ENCODE results near the gene TNFAIP1. TPM values are rescaled to one million over a fixed set of nuclear protein-coding genes. Genes with fewer than 3 reads are reported as not detected.

TNFAIP1 gene
- total RNA-seq, 6 experiments from 2014 or later: 73.8 to 89.7 (median 85.2) TPM

DNA sequence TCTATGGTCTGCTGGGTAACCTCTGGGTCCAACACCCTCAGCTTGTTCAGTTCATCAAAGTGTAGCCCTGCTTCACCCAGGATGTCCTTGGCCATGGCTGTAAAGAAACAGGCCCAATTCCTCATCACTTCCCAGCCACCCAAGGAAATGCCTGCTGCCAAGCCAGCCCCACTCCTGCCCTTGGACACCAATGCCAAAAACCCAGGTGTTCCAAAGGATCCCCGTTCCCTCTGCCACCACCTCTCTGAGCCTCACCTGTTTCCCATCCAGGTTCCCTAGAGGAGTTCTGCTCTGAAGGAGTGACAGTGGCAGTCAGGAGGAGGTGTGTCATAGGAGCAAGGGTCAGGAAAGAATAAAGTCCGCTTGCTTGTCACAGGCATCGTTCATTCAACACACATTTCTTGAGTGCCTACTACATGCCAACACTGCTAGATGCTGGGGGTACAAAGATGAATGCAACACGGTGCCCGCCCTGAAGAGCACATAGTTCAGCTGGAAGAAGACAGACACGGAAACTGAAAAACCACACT lies 3.6 kb upstream of the TNFAIP1 start:
- Mint-ChIP-seq H3K27ac (no peak overlapping the region), H3K36me3 (ENCODE audit: low read depth) (peaks cover 19% of the 10 kb centered on the region), H3K4me1 (ENCODE audit: low read depth) (peaks cover 53% of the 10 kb centered on the region), H3K4me3 (no peak overlapping the region), H3K9me3 (no peaks in the 10 kb centered on the region), H3K27me3 (ENCODE audit: insufficient read depth) (no peaks in the 10 kb centered on the region; the same call in 1 of the 2 replicates)
- TF ChIP-seq, protein P1, sequence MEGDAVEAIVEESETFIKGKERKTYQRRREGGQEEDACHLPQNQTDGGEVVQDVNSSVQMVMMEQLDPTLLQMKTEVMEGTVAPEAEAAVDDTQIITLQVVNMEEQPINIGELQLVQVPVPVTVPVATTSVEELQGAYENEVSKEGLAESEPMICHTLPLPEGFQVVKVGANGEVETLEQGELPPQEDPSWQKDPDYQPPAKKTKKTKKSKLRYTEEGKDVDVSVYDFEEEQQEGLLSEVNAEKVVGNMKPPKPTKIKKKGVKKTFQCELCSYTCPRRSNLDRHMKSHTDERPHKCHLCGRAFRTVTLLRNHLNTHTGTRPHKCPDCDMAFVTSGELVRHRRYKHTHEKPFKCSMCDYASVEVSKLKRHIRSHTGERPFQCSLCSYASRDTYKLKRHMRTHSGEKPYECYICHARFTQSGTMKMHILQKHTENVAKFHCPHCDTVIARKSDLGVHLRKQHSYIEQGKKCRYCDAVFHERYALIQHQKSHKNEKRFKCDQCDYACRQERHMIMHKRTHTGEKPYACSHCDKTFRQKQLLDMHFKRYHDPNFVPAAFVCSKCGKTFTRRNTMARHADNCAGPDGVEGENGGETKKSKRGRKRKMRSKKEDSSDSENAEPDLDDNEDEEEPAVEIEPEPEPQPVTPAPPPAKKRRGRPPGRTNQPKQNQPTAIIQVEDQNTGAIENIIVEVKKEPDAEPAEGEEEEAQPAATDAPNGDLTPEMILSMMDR (IDR thresholded peaks at IDR 0.05): no peak
- DNase-seq: no peak

DNA sequence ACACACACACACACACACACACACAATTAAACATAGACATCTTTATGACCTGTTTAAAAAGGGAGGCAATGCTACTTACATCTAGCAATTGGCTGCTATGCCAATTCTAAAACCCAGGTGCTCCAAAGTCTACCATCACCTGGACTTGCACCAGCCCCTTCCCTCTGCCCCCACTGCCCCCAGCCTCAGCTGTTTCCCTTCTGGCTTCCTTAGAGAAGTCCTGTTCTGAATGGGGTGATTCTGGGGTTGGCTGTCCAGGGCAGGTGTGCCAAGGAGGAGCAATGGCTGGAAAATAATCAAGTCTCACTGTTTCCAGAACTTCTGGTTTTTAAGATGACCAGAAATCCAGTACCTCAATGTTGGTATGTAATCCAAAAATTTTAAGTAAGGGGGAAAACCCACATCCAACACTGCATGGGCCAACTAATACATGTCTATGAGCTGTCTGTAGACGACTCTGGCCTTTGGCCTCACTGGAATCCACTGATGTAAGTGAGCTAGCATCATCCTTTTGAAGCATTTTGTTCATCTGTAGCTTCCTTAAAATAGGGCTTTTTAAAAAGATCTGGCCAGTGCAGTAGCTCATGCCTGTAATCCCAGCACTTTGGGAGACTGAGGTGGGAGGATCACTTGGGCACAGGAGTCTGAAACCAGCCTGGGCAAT lies 2.3 kb upstream of the TNFAIP1 start:
- TF ChIP-seq, protein P1 (IDR thresholded peaks at IDR 0.05): no peak
- no peak for DNase-seq
- peaks cover 2% of the 10 kb centered on the region for H3K27me3 Mint-ChIP-seq (ENCODE audit: insufficient read depth)
- H3K27ac Mint-ChIP-seq: peak overlapping the region; percentile 99; the same call in 1 of the 2 replicates
- peaks cover 23% of the 10 kb centered on the region for H3K36me3 Mint-ChIP-seq (ENCODE audit: low read depth)
- peaks cover 54% of the 10 kb centered on the region for H3K4me1 Mint-ChIP-seq (ENCODE audit: low read depth)
- peak overlapping the region; percentile 98; the same call in 1 of the 2 replicates for H3K4me3 Mint-ChIP-seq
- no peaks in the 10 kb centered on the region for H3K9me3 Mint-ChIP-seq

DNA sequence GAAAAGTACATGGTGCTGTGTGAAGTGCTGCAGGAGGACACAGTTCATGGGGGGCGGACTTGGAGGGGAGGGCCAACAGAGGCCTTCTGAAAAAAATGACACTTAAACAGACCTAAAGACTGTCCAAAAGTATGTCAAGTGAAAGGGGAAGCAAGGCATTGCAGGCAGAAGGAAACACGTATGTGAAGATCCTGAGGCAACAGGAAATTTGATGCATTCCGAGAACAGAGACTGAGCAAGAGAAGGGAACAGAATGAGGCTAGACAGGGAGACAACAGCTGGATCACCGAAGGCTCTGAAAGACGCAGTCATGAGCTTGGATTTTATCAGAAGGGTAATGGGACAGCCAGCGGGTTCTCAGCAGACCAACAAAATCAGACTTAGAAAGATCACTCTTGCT lies 1.4 kb upstream of the TNFAIP1 start:
- Mint-ChIP-seq H3K27me3 (ENCODE audit: insufficient read depth) (peaks cover 2% of the 10 kb centered on the region), H3K4me3 (peak overlapping the region; percentile 98), H3K9me3 (no peaks in the 10 kb centered on the region), H3K27ac (peak overlapping the region; percentile 99), H3K4me1 (ENCODE audit: low read depth) (peaks cover 54% of the 10 kb centered on the region), H3K36me3 (ENCODE audit: low read depth) (peaks cover 20% of the 10 kb centered on the region)
- DNase-seq: no peak
- TF ChIP-seq, protein P1 (IDR thresholded peaks at IDR 0.05): no peak

DNA sequence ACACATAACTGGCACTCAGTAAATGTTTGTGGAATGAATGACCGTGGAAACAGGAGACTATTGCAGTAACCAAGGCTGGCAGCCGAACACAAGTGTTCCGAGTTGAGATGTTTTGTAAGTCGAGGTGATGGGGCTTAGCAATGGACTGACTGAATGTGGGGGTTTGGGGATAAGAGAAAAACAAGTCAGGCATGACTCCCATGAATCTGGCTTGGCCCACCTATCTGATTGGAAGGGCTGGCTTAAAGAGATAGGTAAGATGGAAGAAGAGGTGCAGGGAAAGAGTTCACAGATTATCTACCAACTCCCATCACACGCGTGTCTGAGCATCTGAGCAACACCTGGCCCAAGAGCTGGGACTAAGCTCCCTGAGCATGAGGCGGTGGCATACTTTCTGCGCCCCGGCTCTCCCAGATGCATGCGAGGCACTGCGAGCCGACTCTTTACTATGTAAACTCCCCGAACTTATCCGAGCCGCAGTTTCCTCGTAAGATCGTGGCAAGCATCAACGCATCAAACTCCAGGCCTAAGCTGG lies 828 bp upstream of the TNFAIP1 start:
- peaks cover 26% of the 10 kb centered on the region for H3K36me3 Mint-ChIP-seq (ENCODE audit: low read depth)

DNA sequence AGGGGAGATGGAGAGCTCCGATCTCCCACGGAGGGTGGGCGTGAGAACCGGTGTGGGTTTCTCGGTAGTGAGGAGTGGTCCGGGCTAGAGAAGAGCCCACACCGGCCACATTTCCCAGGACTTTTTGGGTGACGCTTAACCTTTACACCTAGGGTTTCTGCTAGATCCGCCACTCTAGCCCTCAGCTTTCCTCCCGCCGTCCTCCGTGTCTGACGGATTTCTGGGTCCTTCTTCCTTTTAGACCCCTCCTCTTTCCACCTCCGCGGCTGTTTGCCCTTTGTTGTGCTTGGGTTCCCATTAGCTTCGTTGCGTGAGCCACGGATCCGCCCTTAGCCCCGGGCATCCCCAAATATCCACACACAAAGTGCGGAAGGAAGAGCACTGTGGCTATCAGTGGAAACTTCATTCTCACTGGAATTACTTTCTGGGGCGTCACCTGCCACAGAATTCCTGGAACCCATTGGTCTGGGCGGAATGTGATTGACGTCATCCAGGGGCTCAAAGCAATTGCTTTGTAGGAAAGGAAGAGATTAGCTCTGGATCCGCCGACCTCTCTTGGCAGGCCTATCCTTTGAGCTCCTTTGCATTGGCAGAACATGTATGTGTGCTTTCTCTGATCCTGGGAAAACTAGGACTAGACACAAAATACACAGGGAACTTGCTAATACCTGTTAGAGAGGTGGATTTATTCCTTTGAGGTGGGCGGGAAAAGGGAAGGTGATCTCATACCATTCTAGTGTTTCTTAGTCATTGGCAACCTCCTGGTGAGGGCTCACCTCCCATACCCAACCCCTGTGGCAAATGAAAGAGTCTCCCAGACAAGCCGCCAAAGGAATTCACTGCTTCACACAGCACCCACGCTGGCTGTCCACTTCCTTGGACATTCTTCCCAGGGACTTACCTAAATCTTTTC lies 654 bp downstream of the TNFAIP1 start:
- Mint-ChIP-seq H3K27ac (peak overlapping the region; percentile 99), H3K4me1 (ENCODE audit: low read depth) (peaks cover 57% of the 10 kb centered on the region), H3K27me3 (ENCODE audit: insufficient read depth) (peaks cover 2% of the 10 kb centered on the region), H3K36me3 (ENCODE audit: low read depth) (peaks cover 26% of the 10 kb centered on the region), H3K9me3 (no peaks in the 10 kb centered on the region), H3K4me3 (peak overlapping the region; percentile 98)
- peak; percentile 89 for DNase-seq
- TF ChIP-seq, protein P1 (IDR thresholded peaks at IDR 0.05): no peak

More for the DNA sequence above, 828 bp upstream of the TNFAIP1 start:
- peaks cover 57% of the 10 kb centered on the region for H3K4me1 Mint-ChIP-seq (ENCODE audit: low read depth)
- peak overlapping the region; percentile 99 for H3K27ac Mint-ChIP-seq
- peaks cover 2% of the 10 kb centered on the region for H3K27me3 Mint-ChIP-seq (ENCODE audit: insufficient read depth)
- H3K9me3 Mint-ChIP-seq: no peaks in the 10 kb centered on the region
- DNase-seq: peak; percentile 42
- H3K4me3 Mint-ChIP-seq: peak overlapping the region; percentile 98
- TF ChIP-seq, protein P1 (IDR thresholded peaks at IDR 0.05): 0 out of 2 replicates have a peak, but pooled peaks have one; percentile 28
